K562 (cell line): ENCODE results near the gene ZSWIM3. TPM values are rescaled to one million over a fixed set of nuclear protein-coding genes. Genes with fewer than 3 reads are reported as not detected.
A peak's percentile ranks its signal among the peaks of the same experiment; 100 is the strongest.

ENCODE experiments used
- BCOR ChIP-seq: fragments of 450-650 bp; IDR thresholded peaks from 2 replicates; pipeline ENCODE4 v1.6.1; 2016
- ETV5 ChIP-seq: sonication (generic); formaldehyde crosslinking; IDR thresholded peaks from 2 replicates; pipeline ENCODE4 v1.4.0; 2020; ENCODE audit warnings: low read depth, mild to moderate bottlenecking, missing genetic modification reagents
- FOXM1 ChIP-seq, 2 experiments: fragments of 450-650 bp in 1 of 2; sonication (generic) in 1 of 2; formaldehyde crosslinking in 1 of 2; IDR thresholded peaks; 2 replicates each; pipeline versions ENCODE4 v1.6.1 to v1.9.0; 2017 to 2022; ENCODE audit warnings: low read depth in 2 of 2, mild to moderate bottlenecking in 2 of 2, missing genetic modification reagents in 1 of 2, moderate library complexity in 1 of 2
- FUS ChIP-seq: fragments of 200-400 bp; formaldehyde crosslinking; optimal IDR thresholded peaks from 2 replicates; pipeline ENCODE3; 2017; ENCODE audit warnings: low read depth, low read length
- GABPB2 ChIP-seq: fragments of 250-450 bp; sonication (Bioruptor Pico); conservative IDR thresholded peaks from 2 replicates; pipeline ENCODE4 v1.5.1; 2021; ENCODE audit warnings: mild to moderate bottlenecking
- GATAD2B ChIP-seq: fragments of 450-650 bp; IDR thresholded peaks from 2 replicates; pipeline ENCODE4 v1.6.1; 2017; ENCODE audit warnings: mild to moderate bottlenecking, borderline replicate concordance
- HMGN3 ChIP-seq: IDR thresholded peaks from 2 replicates; pipeline ENCODE4 v1.6.1; 2011; ENCODE audit warnings: borderline replicate concordance, low read depth, mild to moderate bottlenecking, mixed read lengths, low read length; ENCODE audit not compliant: insufficient read length; ENCODE audit errors: extremely low read depth
- JUN ChIP-seq, 2 experiments: sonication (generic) in 1 of 2; formaldehyde crosslinking in 1 of 2; IDR thresholded peaks; 2 replicates each; pipeline versions ENCODE4 v1.6.1 to v1.8.0; 2012 to 2022; ENCODE audit warnings: borderline replicate concordance in 2 of 2, mild to moderate bottlenecking in 2 of 2, improper control_type of control experiment in 1 of 2, low read depth in 1 of 2, low read length in 1 of 2, missing genetic modification reagents in 1 of 2
- KDM1A ChIP-seq, 2 experiments: fragments of 450-650 bp; IDR thresholded peaks; 2 replicates each; pipeline ENCODE4 v1.6.1; 2016; ENCODE audit warnings: mild to moderate bottlenecking in 2 of 2
- MAZ ChIP-seq, 2 experiments: fragments of 450-650 bp in 1 of 2; sonication (generic) in 1 of 2; formaldehyde crosslinking; IDR thresholded peaks in 1 of 2; conservative IDR thresholded peaks in 1 of 2; 2 replicates each; pipeline versions ENCODE4 v1.4.0 to v1.5.0; 2020; ENCODE audit warnings: mild to moderate bottlenecking in 1 of 2, missing genetic modification reagents in 1 of 2
- NR3C1 ChIP-seq: sonication (generic); formaldehyde crosslinking; IDR thresholded peaks from 2 replicates; pipeline ENCODE4 v1.8.1; 2022; ENCODE audit warnings: missing genetic modification reagents
- RBFOX2 ChIP-seq: fragments of 200-400 bp; formaldehyde crosslinking; IDR thresholded peaks from 2 replicates; pipeline ENCODE4 v1.6.1; 2017; ENCODE audit warnings: low read depth, mild to moderate bottlenecking, low read length, moderate library complexity
- RBM17 ChIP-seq: fragments of 200-400 bp; formaldehyde crosslinking; IDR thresholded peaks from 2 replicates; pipeline ENCODE4 v1.6.1; 2017; ENCODE audit warnings: low read depth, mild to moderate bottlenecking, low read length, borderline replicate concordance
- RFX1 ChIP-seq: fragments of 450-650 bp; IDR thresholded peaks from 2 replicates; pipeline ENCODE4 v1.6.1; 2016; ENCODE audit warnings: mild to moderate bottlenecking, moderate library complexity
- ZNF75A ChIP-seq: fragments of 450-650 bp; formaldehyde crosslinking; IDR thresholded peaks from 2 replicates; pipeline ENCODE4 v1.4.0; 2020; ENCODE audit warnings: mild to moderate bottlenecking
- ZNF830 ChIP-seq: fragments of 250-450 bp; sonication (Bioruptor Pico); IDR thresholded peaks from 2 replicates; pipeline ENCODE4 v1.5.0; 2021; ENCODE audit warnings: mild to moderate bottlenecking
- polyA plus RNA-seq, 8 experiments: library from polyadenylated mRNA; depleted of rRNA in 4 of 8; stranded (reverse) in 5 of 8; unstranded in 3 of 8; fragments of >200 nt; fragmentation: Nextera tagmentation in 2 of 8; fragmentation: Illumina TruSeq in 1 of 8; extraction: Ambion mirVana in 2 of 8; extraction: Trizol in 1 of 8; gene quantifications; 2 replicates each; pipeline versions ENCODE4 v1.2.1 to v1.2.3, GENCODE V29; 2011 to 2014; ENCODE audit warnings: inconsistent platforms in 1 of 8, missing spikeins in 1 of 8
- total RNA-seq, 7 experiments: library from RNA; depleted of rRNA in 6 of 7; stranded (reverse); fragments of >200 nt in 6 of 7; fragmentation: Illumina TruSeq in 2 of 7; extraction: Trizol in 2 of 7; gene quantifications; 2 replicates each; pipeline versions ENCODE4 v1.2.1 to v1.2.3, GENCODE V29; 2011 to 2021; ENCODE audit warnings: low replicate concordance in 1 of 7
- TF ChIP-seq, protein P1 (sequence below): sonication (generic); formaldehyde crosslinking; IDR thresholded peaks from 2 replicates; pipeline ENCODE4 v1.5.0; 2020; ENCODE audit warnings: missing genetic modification reagents
- TF ChIP-seq, protein P2 (sequence below), 2 experiments: fragments of 450-650 bp; IDR thresholded peaks; 2 replicates each; pipeline ENCODE4 v1.6.1; 2016
- TF ChIP-seq, protein P3 (sequence below), 2 experiments: fragments of 450-650 bp in 1 of 2; IDR thresholded peaks; 2 replicates each; pipeline ENCODE4 v1.6.1; 2011 to 2017; ENCODE audit warnings: low read depth in 2 of 2, antibody characterized with exemption in 1 of 2, borderline replicate concordance in 1 of 2, low read length in 1 of 2, mild to moderate bottlenecking in 1 of 2, mixed read lengths in 1 of 2; ENCODE audit not compliant: control insufficient read depth in 1 of 2
- TF ChIP-seq, protein P4 (sequence below): sonication (generic); formaldehyde crosslinking; IDR thresholded peaks from 2 replicates; pipeline ENCODE4 v1.9.0; 2022; ENCODE audit warnings: mild to moderate bottlenecking, missing genetic modification reagents

ZSWIM3 gene
- total and polyA plus RNA-seq, 9 of the 15 experiments (the other 6 are each of a cell fraction or from before 2014, with no cell fraction given), result 1.7 to 4.3 (median 2.9) TPM

DNA sequence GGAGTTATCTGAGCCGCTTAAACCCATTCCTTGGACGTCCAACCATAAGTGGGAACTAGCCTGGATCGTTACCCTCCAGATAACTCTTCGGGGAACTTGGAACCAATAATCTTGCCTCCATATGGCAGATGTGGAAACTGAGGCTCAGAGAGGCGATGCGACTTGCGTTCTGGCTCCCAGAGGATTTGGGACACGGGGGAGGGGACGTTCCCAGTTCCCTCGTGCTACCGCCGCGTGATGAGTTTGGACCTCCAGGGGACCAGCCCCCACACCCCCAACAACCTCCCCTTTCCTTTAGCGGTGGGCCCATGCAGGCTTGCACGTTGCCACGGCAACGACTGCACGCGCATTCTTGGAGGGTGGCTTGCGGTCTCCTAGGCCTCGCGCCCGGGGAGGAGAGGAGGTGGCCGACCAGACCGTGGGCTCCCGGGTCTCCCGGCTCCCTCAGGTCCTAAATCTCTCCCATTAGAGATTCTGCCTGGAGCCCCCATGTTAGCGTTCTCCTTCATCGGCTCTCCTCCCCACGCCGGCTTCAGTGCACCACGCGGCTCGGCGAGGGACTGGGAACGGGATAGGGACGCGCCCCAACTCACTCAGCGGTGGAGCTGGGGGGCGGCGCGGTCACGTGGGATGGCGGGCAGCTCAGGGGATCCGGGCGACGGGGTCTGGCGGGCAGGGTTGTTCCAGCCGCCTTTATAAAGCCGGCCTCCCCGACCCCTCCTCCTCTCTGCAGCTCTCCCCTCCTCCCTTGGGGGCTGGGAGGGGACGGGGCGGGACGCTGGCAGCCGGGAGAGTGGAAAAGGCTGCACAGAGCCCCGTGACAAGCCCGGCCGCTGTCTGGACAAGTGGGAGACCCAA, 54.3 kb downstream of the ZSWIM3 start, which contains the start of gene PLTP (continued):
- TF ChIP-seq, protein P1, sequence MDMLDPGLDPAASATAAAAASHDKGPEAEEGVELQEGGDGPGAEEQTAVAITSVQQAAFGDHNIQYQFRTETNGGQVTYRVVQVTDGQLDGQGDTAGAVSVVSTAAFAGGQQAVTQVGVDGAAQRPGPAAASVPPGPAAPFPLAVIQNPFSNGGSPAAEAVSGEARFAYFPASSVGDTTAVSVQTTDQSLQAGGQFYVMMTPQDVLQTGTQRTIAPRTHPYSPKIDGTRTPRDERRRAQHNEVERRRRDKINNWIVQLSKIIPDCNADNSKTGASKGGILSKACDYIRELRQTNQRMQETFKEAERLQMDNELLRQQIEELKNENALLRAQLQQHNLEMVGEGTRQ, result peak; percentile 58
- TF ChIP-seq JUN (IDR thresholded peaks at IDR 0.05; ENCODE audit: borderline replicate concordance, low read depth, low read length) (no peak), JUN (CRISPR knock-in tag; IDR thresholded peaks at IDR 0.05; ENCODE audit: borderline replicate concordance) (no peak), KDM1A (IDR thresholded peaks at IDR 0.05) (no peak), RBFOX2 (peak; percentile 75), NR3C1 (CRISPR knock-in tag) (no peak), MAZ (CRISPR knock-in tag; conservative IDR thresholded peaks at IDR 0.05 in 1 of 2, IDR thresholded peaks at IDR 0.05 in 1 of 2) (no peak), RFX1 (peak; percentile 91), FUS (no peak), RBM17 (no peak), FOXM1 (IDR thresholded peaks at IDR 0.05; ENCODE audit: low read depth) (no peak), FOXM1 (CRISPR knock-in tag; IDR thresholded peaks at IDR 0.05; ENCODE audit: low read depth) (0 out of 2 replicates have a peak, but pooled peaks have one; percentile 19), BCOR (no peak), ZNF75A (CRISPR knock-in tag) (no peak), HMGN3 (peak; percentile 2), GABPB2 (CRISPR knock-in tag) (no peak), ZNF830 (no peak), ETV5 (CRISPR knock-in tag) (no peak), GATAD2B (no peak)
- TF ChIP-seq, protein P2, sequence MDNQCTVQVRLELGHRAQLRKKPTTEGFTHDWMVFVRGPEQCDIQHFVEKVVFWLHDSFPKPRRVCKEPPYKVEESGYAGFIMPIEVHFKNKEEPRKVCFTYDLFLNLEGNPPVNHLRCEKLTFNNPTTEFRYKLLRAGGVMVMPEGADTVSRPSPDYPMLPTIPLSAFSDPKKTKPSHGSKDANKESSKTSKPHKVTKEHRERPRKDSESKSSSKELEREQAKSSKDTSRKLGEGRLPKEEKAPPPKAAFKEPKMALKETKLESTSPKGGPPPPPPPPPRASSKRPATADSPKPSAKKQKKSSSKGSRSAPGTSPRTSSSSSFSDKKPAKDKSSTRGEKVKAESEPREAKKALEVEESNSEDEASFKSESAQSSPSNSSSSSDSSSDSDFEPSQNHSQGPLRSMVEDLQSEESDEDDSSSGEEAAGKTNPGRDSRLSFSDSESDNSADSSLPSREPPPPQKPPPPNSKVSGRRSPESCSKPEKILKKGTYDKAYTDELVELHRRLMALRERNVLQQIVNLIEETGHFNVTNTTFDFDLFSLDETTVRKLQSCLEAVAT (IDR thresholded peaks at IDR 0.05), result 0 out of 4 replicates have a peak, but pooled peaks of 1 of the 2 experiments have one; percentile 0
- TF ChIP-seq, protein P3, sequence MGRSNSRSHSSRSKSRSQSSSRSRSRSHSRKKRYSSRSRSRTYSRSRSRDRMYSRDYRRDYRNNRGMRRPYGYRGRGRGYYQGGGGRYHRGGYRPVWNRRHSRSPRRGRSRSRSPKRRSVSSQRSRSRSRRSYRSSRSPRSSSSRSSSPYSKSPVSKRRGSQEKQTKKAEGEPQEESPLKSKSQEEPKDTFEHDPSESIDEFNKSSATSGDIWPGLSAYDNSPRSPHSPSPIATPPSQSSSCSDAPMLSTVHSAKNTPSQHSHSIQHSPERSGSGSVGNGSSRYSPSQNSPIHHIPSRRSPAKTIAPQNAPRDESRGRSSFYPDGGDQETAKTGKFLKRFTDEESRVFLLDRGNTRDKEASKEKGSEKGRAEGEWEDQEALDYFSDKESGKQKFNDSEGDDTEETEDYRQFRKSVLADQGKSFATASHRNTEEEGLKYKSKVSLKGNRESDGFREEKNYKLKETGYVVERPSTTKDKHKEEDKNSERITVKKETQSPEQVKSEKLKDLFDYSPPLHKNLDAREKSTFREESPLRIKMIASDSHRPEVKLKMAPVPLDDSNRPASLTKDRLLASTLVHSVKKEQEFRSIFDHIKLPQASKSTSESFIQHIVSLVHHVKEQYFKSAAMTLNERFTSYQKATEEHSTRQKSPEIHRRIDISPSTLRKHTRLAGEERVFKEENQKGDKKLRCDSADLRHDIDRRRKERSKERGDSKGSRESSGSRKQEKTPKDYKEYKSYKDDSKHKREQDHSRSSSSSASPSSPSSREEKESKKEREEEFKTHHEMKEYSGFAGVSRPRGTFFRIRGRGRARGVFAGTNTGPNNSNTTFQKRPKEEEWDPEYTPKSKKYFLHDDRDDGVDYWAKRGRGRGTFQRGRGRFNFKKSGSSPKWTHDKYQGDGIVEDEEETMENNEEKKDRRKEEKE (IDR thresholded peaks at IDR 0.05; ENCODE audit: borderline replicate concordance in 1 of 2, control insufficient read depth in 1 of 2, low read depth in 2 of 2, low read length in 1 of 2), result no peak
- TF ChIP-seq, protein P4, sequence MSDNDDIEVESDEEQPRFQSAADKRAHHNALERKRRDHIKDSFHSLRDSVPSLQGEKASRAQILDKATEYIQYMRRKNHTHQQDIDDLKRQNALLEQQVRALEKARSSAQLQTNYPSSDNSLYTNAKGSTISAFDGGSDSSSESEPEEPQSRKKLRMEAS (CRISPR knock-in tag), result 0 out of 2 replicates have a peak, but pooled peaks have one; percentile 10
